ENCODE results near the gene STK32B.

DNA sequence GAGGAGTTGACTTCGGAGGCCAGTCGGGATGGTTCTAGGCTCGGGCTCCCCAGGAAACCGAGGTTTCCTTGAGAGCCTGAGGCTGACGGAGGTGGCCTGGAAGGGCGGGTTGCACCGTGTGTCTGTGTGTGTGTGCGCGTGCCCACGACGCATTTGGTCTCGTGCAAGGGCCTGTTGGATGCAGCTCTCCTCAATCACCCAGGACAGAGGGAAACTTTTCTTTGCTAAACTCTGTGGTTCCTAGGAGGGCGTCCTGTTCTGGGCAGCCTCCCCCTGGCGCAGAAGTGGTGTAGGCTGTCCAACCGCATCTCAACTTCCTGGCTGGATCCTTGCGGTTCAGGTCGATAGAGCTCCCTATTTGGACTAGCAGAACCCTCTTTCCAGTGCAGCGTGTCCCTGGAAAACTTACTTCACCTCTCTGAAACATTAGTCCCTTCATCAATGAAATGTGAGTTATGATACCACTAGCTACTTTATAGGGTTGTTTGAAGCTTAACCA, 973 bp downstream of the STK32B start:
- TF ChIP-seq, protein P1, sequence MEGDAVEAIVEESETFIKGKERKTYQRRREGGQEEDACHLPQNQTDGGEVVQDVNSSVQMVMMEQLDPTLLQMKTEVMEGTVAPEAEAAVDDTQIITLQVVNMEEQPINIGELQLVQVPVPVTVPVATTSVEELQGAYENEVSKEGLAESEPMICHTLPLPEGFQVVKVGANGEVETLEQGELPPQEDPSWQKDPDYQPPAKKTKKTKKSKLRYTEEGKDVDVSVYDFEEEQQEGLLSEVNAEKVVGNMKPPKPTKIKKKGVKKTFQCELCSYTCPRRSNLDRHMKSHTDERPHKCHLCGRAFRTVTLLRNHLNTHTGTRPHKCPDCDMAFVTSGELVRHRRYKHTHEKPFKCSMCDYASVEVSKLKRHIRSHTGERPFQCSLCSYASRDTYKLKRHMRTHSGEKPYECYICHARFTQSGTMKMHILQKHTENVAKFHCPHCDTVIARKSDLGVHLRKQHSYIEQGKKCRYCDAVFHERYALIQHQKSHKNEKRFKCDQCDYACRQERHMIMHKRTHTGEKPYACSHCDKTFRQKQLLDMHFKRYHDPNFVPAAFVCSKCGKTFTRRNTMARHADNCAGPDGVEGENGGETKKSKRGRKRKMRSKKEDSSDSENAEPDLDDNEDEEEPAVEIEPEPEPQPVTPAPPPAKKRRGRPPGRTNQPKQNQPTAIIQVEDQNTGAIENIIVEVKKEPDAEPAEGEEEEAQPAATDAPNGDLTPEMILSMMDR (IDR thresholded peaks at IDR 0.05): no peak
- TF ChIP-seq EP300 (IDR thresholded peaks at IDR 0.05; ENCODE audit: borderline replicate concordance in 1 of 2, low read depth in 1 of 2, low read length in 1 of 2): no peak
- no peak for TF ChIP-seq POLR2AphosphoS5 (IDR thresholded peaks at IDR 0.05; ENCODE audit: low read depth, low read length)
- no peak for TF ChIP-seq SIN3A (IDR thresholded peaks at IDR 0.05; ENCODE audit: borderline replicate concordance, low read depth, low read length)
- TF ChIP-seq RCOR1 (IDR thresholded peaks at IDR 0.05; ENCODE audit: low read length): no peak

Measured in SK-N-SH (cell line).